DND-41 (cell line): ENCODE data around the gene NUMBL.

ENCODE experiments used
- EZH2 ChIP-seq: IDR thresholded peaks from 3 replicates; pipeline ENCODE4 v1.6.1; 2012; ENCODE audit warnings: borderline replicate concordance, low read depth, mild to moderate bottlenecking, moderate library complexity, low read length, inconsistent platforms; ENCODE audit not compliant: severe bottlenecking
- TF ChIP-seq, protein P1 (sequence below): IDR thresholded peaks from 2 replicates; pipeline ENCODE4 v1.5.1; 2012; ENCODE audit warnings: borderline replicate concordance, low read length, moderate library complexity, mild to moderate bottlenecking; ENCODE audit not compliant: poor library complexity, severe bottlenecking; ENCODE audit errors: extremely low read depth

DNA sequence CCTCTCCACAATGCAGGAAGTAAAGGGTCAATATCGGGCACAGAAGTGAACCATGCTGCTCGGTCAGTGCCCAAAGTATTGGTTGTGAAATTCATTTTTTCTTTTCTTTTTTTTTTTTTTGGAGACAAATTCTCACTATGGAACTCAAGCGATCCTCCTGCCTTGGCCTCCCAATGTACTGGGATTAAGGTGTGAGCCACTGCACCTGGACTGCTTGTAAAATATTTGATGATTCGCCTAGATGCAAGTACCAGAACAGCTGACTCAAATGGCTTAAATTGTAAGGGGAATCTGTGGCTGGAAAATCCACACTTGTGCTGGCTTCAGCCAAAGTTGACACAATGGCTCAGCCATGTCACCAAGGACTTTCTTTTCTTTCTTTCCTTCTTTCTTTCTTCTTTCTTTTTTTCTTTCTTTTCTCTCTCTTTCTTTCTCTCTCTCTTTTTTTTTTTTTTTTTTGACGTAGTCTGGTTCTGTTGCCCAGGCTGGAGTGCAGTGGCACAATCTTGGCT, 43.7 kb downstream of the NUMBL start:
- TF ChIP-seq, protein P1, sequence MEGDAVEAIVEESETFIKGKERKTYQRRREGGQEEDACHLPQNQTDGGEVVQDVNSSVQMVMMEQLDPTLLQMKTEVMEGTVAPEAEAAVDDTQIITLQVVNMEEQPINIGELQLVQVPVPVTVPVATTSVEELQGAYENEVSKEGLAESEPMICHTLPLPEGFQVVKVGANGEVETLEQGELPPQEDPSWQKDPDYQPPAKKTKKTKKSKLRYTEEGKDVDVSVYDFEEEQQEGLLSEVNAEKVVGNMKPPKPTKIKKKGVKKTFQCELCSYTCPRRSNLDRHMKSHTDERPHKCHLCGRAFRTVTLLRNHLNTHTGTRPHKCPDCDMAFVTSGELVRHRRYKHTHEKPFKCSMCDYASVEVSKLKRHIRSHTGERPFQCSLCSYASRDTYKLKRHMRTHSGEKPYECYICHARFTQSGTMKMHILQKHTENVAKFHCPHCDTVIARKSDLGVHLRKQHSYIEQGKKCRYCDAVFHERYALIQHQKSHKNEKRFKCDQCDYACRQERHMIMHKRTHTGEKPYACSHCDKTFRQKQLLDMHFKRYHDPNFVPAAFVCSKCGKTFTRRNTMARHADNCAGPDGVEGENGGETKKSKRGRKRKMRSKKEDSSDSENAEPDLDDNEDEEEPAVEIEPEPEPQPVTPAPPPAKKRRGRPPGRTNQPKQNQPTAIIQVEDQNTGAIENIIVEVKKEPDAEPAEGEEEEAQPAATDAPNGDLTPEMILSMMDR: no peak
- no peak for TF ChIP-seq EZH2
